Glutamatergic neuron (in vitro differentiated cells): ENCODE measurements around the gene THOP1. TPM values are rescaled to one million over a fixed set of nuclear protein-coding genes. Genes with fewer than 3 reads are reported as not detected.

ENCODE experiments used
- DNase-seq: peaks from one replicate; pipeline ENCODE4 v3.0.0; 2022
- H3K27ac Mint-ChIP-seq: one replicate; pipeline ENCODE4 v1.8.0; 2020; ENCODE audit warnings: mild to moderate bottlenecking, mixed read lengths, inconsistent platforms; ENCODE audit not compliant: unreplicated experiment
- H3K27me3 Mint-ChIP-seq: one replicate; pipeline ENCODE4 v1.8.0; 2020; ENCODE audit warnings: mild to moderate bottlenecking, moderate library complexity, mixed read lengths, inconsistent platforms; ENCODE audit not compliant: unreplicated experiment
- H3K36me3 Mint-ChIP-seq: one replicate; pipeline ENCODE4 v1.8.0; 2020; ENCODE audit warnings: mild to moderate bottlenecking, mixed read lengths, inconsistent platforms; ENCODE audit not compliant: unreplicated experiment
- H3K4me1 Mint-ChIP-seq: one replicate; pipeline ENCODE4 v1.8.0; 2020; ENCODE audit warnings: mild to moderate bottlenecking, low read depth, mixed read lengths, inconsistent platforms; ENCODE audit not compliant: unreplicated experiment
- H3K4me3 Mint-ChIP-seq: one replicate; pipeline ENCODE4 v1.8.0; 2020; ENCODE audit warnings: mild to moderate bottlenecking, mixed read lengths, inconsistent platforms; ENCODE audit not compliant: unreplicated experiment
- H3K9me3 Mint-ChIP-seq: one replicate; pipeline ENCODE4 v1.8.0; 2020; ENCODE audit warnings: mild to moderate bottlenecking, moderate library complexity, mixed read lengths, inconsistent platforms; ENCODE audit not compliant: unreplicated experiment
- total RNA-seq: library from RNA; stranded (reverse); fragmentation: NEBNext Ultra II Directional; extraction: Animal tissue kit (Norgen Biotek cat#: 25700); gene quantifications from one replicate; pipeline ENCODE4 v1.2.1, GENCODE V29; 2021; ENCODE audit not compliant: unreplicated experiment
- TF ChIP-seq, protein P1 (sequence below): fragments of 200-600 bp; sonication (generic); IDR thresholded peaks from one replicate; pipeline ENCODE4 v1.5.0; 2021; ENCODE audit not compliant: partially characterized antibody, unreplicated experiment

THOP1 gene
- total RNA-seq, 1 donor from 2014 or later: 64.0 TPM

DNA sequence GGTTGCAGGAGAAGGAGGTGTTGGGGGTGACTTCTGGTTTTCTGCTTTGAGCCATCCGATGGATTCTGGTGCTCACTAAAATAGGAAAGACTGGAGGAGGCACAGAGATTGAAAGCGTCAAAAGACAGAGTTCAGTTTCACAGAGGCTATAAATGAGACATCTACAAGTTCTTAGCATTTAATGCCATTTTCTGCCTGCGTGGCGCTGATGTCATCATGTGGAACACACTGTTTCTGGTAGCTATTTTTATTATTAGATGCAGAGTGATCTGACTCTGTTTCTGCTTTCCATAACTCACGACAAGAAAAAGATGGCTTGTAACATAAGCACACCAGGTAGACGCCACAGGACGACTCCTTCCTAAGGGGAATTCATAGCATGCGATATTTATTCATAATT lies 42.2 kb upstream of the THOP1 start:
- no peak for DNase-seq
- H3K4me3 Mint-ChIP-seq: no peak overlapping the region
- peaks cover 2% of the 10 kb centered on the region for H3K9me3 Mint-ChIP-seq
- TF ChIP-seq, protein P1, sequence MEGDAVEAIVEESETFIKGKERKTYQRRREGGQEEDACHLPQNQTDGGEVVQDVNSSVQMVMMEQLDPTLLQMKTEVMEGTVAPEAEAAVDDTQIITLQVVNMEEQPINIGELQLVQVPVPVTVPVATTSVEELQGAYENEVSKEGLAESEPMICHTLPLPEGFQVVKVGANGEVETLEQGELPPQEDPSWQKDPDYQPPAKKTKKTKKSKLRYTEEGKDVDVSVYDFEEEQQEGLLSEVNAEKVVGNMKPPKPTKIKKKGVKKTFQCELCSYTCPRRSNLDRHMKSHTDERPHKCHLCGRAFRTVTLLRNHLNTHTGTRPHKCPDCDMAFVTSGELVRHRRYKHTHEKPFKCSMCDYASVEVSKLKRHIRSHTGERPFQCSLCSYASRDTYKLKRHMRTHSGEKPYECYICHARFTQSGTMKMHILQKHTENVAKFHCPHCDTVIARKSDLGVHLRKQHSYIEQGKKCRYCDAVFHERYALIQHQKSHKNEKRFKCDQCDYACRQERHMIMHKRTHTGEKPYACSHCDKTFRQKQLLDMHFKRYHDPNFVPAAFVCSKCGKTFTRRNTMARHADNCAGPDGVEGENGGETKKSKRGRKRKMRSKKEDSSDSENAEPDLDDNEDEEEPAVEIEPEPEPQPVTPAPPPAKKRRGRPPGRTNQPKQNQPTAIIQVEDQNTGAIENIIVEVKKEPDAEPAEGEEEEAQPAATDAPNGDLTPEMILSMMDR: no peak
- H3K27ac Mint-ChIP-seq: no peak overlapping the region
- no peaks in the 10 kb centered on the region for H3K4me1 Mint-ChIP-seq
- peaks cover 15% of the 10 kb centered on the region for H3K27me3 Mint-ChIP-seq
- no peaks in the 10 kb centered on the region for H3K36me3 Mint-ChIP-seq

DNA sequence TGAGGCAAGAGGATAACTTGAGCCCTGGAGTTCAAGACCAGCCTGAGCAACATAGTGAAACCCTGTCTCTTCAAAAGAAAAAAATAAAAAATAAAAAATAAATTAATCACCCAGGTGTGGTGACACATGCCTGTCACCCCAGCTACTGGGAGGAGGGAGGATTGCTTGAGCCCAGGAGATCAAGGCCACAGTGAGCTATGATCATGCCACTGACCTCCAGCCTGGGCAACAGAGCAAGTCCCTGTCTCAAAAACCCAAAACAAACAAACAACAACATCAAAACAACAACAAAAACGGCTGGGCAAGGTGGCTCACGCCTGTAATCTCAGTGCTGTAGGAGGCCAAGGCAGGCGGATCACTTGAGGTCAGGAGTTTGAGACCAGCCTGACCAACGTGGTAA lies 41.2 kb upstream of the THOP1 start:
- H3K27me3 Mint-ChIP-seq: peaks cover 11% of the 10 kb centered on the region
- peaks cover 2% of the 10 kb centered on the region for H3K9me3 Mint-ChIP-seq
- H3K27ac Mint-ChIP-seq: no peak overlapping the region
- H3K4me3 Mint-ChIP-seq: no peak overlapping the region
- DNase-seq: no peak
- TF ChIP-seq, protein P1: no peak
- no peaks in the 10 kb centered on the region for H3K36me3 Mint-ChIP-seq
- no peaks in the 10 kb centered on the region for H3K4me1 Mint-ChIP-seq

DNA sequence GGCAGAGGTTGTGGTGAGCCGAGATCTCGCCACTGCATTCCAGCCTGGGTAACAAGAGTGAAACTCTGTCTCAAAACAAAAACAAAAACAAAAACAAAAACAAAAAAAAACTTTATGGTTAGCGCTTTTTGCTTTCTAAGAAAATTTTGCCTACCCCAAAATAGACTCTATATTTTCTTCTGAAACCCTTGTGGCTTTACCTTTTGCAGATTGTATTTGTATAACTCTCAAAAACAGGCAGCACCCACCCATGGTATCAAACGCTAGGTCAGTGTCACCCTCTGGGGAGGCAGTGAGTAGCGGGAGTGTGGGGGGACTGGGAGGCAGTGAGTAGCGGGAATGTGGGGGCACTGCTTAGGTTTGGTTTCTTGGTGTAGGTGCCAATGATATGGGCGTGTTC lies 38.0 kb upstream of the THOP1 start:
- DNase-seq: no peak
- H3K27me3 Mint-ChIP-seq: peaks cover 9% of the 10 kb centered on the region
- no peak overlapping the region for H3K4me3 Mint-ChIP-seq
- TF ChIP-seq, protein P1: no peak
- H3K36me3 Mint-ChIP-seq: no peaks in the 10 kb centered on the region
- H3K4me1 Mint-ChIP-seq: no peaks in the 10 kb centered on the region
- H3K9me3 Mint-ChIP-seq: peaks cover 2% of the 10 kb centered on the region
- H3K27ac Mint-ChIP-seq: no peak overlapping the region

DNA sequence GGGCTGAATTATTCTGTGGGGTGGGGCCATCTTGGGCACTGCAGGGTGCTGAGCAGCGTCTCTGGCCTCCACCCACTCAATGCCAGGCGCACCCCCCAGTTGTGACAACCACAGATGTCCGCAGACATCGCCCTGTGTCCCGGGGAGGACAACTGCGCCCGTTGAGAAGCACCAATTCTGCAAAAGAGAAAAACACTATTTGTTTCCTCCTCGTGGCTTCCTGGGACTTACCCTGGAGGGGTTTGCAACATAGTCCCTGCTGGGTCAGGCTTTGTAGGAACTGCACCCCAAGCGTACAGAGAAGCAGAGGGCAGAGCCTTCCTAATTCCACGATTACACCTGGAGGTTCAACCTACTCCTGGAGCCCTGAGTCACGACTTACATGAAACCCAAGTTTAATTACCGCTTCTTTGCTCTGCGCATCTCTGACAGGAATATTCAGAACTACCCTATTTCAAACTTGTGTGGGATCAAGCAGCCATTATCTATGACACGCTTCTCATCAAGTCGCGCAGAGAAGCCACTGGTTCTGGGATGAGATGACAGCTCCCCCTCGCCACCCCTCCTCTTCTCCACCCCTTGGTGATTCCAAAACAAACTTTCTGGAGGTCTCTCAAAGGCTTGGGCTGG lies 34.4 kb upstream of the THOP1 start:
- TF ChIP-seq, protein P1: no peak
- no peak overlapping the region for H3K4me3 Mint-ChIP-seq
- no peak overlapping the region for H3K27ac Mint-ChIP-seq
- peaks cover 2% of the 10 kb centered on the region for H3K9me3 Mint-ChIP-seq
- H3K4me1 Mint-ChIP-seq: no peaks in the 10 kb centered on the region
- no peaks in the 10 kb centered on the region for H3K36me3 Mint-ChIP-seq
- DNase-seq: no peak
- H3K27me3 Mint-ChIP-seq: peaks cover 2% of the 10 kb centered on the region

DNA sequence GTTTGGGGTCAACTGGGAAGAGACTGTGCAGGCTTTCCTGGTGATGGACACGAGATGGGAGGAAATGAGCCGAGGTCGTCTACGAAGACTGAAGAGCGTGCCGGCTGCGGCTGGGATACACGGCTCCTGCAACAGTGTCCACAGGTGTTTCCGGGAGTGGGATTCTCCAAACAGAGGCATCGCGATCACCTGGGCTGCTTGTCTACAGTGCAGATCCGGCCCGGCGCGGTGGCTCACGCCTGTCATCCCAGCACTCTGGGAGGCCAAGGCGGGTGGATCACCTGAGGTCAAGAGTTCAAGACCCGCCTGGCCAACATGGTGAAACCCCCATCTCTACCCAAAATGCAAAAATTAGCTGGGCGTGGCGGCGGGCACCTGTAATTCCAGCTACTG lies 33.9 kb upstream of the THOP1 start:
- no peak for DNase-seq
- TF ChIP-seq, protein P1: no peak
- H3K27ac Mint-ChIP-seq: no peak overlapping the region

More for the DNA sequence above, 33.9 kb upstream of the THOP1 start:
- Mint-ChIP-seq H3K27me3 (peaks cover 4% of the 10 kb centered on the region), H3K4me3 (no peak overlapping the region), H3K36me3 (no peaks in the 10 kb centered on the region), H3K9me3 (peaks cover 3% of the 10 kb centered on the region), H3K4me1 (no peaks in the 10 kb centered on the region)
